HepG2 (cell line): Measurements from ENCODE around the gene ARHGAP21. TPM values are rescaled to one million over a fixed set of nuclear protein-coding genes. Genes with fewer than 3 reads are reported as not detected.

Source experiments
- ATAC-seq: fragments of 200-7000 bp; cut with Tn5 transposase; 3 replicates; pipeline ENCODE4 v1.9.1; 2020; ENCODE audit warnings: mild to moderate bottlenecking, moderate library complexity
- BruUV-seq: library from RNA; stranded (reverse); fragments of 400-500 nt; replicated peaks from 2 replicates; lab custom pipeline; 2021; lab: Mats Ljungman, UMichigan
- CTCF ChIA-PET: fragments of 300-600 bp; formaldehyde crosslinking; extraction: SDS; loops from one replicate; lab custom pipeline; 2021; ENCODE audit warnings: low total read pairs, inconsistent platforms, low intra/inter-chr PET ratio; lab: Yijun Ruan, JAX
- POLR2A ChIA-PET: fragments of 350-600 bp; sonication (Branson Sonifier 250); formaldehyde crosslinking; loops from one replicate; lab custom pipeline; 2020; ENCODE audit warnings: antibody characterized with exemption, inconsistent platforms; lab: Yijun Ruan, JAX
- DNase-seq: peaks from one replicate; pipeline ENCODE4 v3.0.0-alpha.2; 2015; ENCODE audit warnings: low spot score
- FAIRE-seq: peaks from 3 replicates; lab custom pipeline; 2011; peaks lifted over from hg19 to GRCh38; lab: Jason Lieb, UNC
- H2AFZ ChIP-seq: one replicate; pipeline ENCODE4 v1.6.1; 2011; ENCODE audit warnings: low read length, inconsistent platforms
- H3K27ac ChIP-seq: fragments of 300-600 bp; 3 replicates; pipeline ENCODE4 v1.8.0; 2011; ENCODE audit warnings: mixed run types, mild to moderate bottlenecking, mixed read lengths, low read length, inconsistent platforms; ENCODE audit not compliant: insufficient read depth; ENCODE audit errors: extremely low read length
- H3K27me3 ChIP-seq, 2 experiments: fragments of 200-600 bp in 1 of 2; 2 replicates in 1 of 2; 3 replicates in 1 of 2; pipeline versions ENCODE4 v1.6.0 to v1.8.0; 2011; ENCODE audit warnings: low read length in 2 of 2, mild to moderate bottlenecking in 2 of 2, moderate library complexity in 2 of 2, inconsistent platforms in 1 of 2; ENCODE audit not compliant: insufficient read depth in 2 of 2, control insufficient read depth in 1 of 2
- H3K36me3 ChIP-seq, 2 experiments: fragments of 200-600 bp in 1 of 2; replicated peaks in 1 of 2; 2 replicates in 1 of 2; 3 replicates in 1 of 2; pipeline versions ENCODE4 v1.5.1 to v1.8.0; 2011; ENCODE audit warnings: low read length in 2 of 2, inconsistent platforms in 1 of 2; ENCODE audit not compliant: insufficient read depth in 2 of 2, control insufficient read depth in 1 of 2
- H3K4me1 ChIP-seq: 2 replicates; pipeline ENCODE4 v1.5.1; 2012; ENCODE audit warnings: low read length, inconsistent platforms; ENCODE audit not compliant: insufficient read depth
- H3K4me2 ChIP-seq: 2 replicates; pipeline ENCODE4 v1.6.0; 2011; ENCODE audit warnings: low read depth, low read length, inconsistent platforms
- H3K4me3 ChIP-seq, 3 experiments: fragments of 200-600 bp in 1 of 3; sonication (generic), shearing (Covaris generic) in 1 of 3; replicated peaks in 1 of 3; 2 replicates each; pipeline ENCODE4 v1.5.1; 2011 to 2016; ENCODE audit warnings: low read length in 3 of 3, inconsistent platforms in 2 of 3, low read depth in 2 of 3, mild to moderate bottlenecking in 2 of 3, control low read depth in 1 of 3, mixed read lengths in 1 of 3; ENCODE audit not compliant: insufficient read depth in 1 of 3
- H3K79me2 ChIP-seq: one replicate; pipeline ENCODE4 v1.6.1; 2011; ENCODE audit warnings: low read length, inconsistent platforms; ENCODE audit not compliant: insufficient read depth
- H3K9ac ChIP-seq: 2 replicates; pipeline ENCODE4 v1.6.0; 2011; ENCODE audit warnings: mild to moderate bottlenecking, low read depth, low read length, inconsistent platforms; ENCODE audit not compliant: insufficient read depth
- H3K9me3 ChIP-seq: 2 replicates; pipeline ENCODE4 v1.5.1; 2012; ENCODE audit warnings: mild to moderate bottlenecking, low read length
- H4K20me1 ChIP-seq: 2 replicates; pipeline ENCODE4 v1.6.0; 2011; ENCODE audit warnings: inconsistent platforms, mild to moderate bottlenecking, low read length, moderate library complexity; ENCODE audit not compliant: insufficient read depth
- HOXA3 ChIP-seq: sonication (generic); formaldehyde crosslinking; IDR thresholded peaks from 2 replicates; pipeline ENCODE4 v1.5.0; 2020; ENCODE audit warnings: missing genetic modification reagents
- NFATC3 ChIP-seq: sonication (generic); formaldehyde crosslinking; IDR thresholded peaks from 2 replicates; pipeline ENCODE4 v1.5.1; 2020; ENCODE audit warnings: mild to moderate bottlenecking, missing genetic modification reagents
- PHB2 ChIP-seq: fragments of 450-650 bp; IDR thresholded peaks from 2 replicates; pipeline ENCODE4 v1.6.1; 2018; ENCODE audit not compliant: partially characterized antibody
- PHF5A ChIP-seq: IDR thresholded peaks from one replicate; pipeline ENCODE4 v1.6.1; 2018; ENCODE audit warnings: low read depth, missing genetic modification reagents; ENCODE audit not compliant: unreplicated experiment
- SPEN ChIP-seq: sonication (generic); formaldehyde crosslinking; IDR thresholded peaks from 2 replicates; pipeline ENCODE4 v1.5.1; 2020; ENCODE audit warnings: low read depth, mild to moderate bottlenecking, missing genetic modification reagents
- SRY ChIP-seq: sonication (generic); formaldehyde crosslinking; IDR thresholded peaks from 2 replicates; pipeline ENCODE4 v1.8.0; 2022; ENCODE audit warnings: mild to moderate bottlenecking, missing genetic modification reagents
- THYN1 ChIP-seq: sonication (generic); formaldehyde crosslinking; IDR thresholded peaks from 2 replicates; pipeline ENCODE4 v1.8.1; 2023; ENCODE audit warnings: low read depth, mild to moderate bottlenecking, moderate library complexity, missing genetic modification reagents, borderline replicate concordance
- ZNF546 ChIP-seq: sonication (generic); formaldehyde crosslinking; conservative IDR thresholded peaks from 2 replicates; pipeline ENCODE4 v1.8.1; 2023; ENCODE audit warnings: mild to moderate bottlenecking, missing genetic modification reagents
- ZNF567 ChIP-seq: sonication (generic); formaldehyde crosslinking; IDR thresholded peaks from 2 replicates; pipeline ENCODE4 v1.8.1; 2023; ENCODE audit warnings: mild to moderate bottlenecking, missing genetic modification reagents, borderline replicate concordance
- ZNF788 ChIP-seq: sonication (generic); formaldehyde crosslinking; IDR thresholded peaks from 2 replicates; pipeline ENCODE4 v1.5.0; 2020; ENCODE audit warnings: mild to moderate bottlenecking, missing genetic modification reagents, borderline replicate concordance
- WGBS: methylation state at CpG from one replicate; pipeline ENCODE4 v1.1.6; 2017; ENCODE audit warnings: low lambda C conversion rate; 5-methylcytosine and 5-hydroxymethylcytosine counted together
- in situ Hi-C: cut with HindIII; loops from 2 replicates; pipeline ENCODE4 v1.10.0; 2017; ENCODE audit warnings: low pct_unique_long_range_greater_than_20kb; ENCODE audit not compliant: extremely low pct_ligation_motif_present
- intact Hi-C: fragments of 100-400 bp; cut with micrococcal nuclease; formaldehyde crosslinking; loops from one replicate; pipeline ENCODE4 v1.10.0; 2022; ENCODE audit not compliant: unreplicated experiment
- polyA plus RNA-seq, 8 experiments: library from polyadenylated mRNA; depleted of rRNA in 3 of 8; stranded (reverse) in 7 of 8; unstranded in 1 of 8; fragments of >200 nt; fragmentation: Illumina TruSeq in 4 of 8; extraction: Trizol in 4 of 8; gene quantifications; 2 replicates each; pipeline versions ENCODE4 v1.2.1 to v1.2.3, GENCODE V29; 2011 to 2016; ENCODE audit warnings: low read depth in 4 of 8, missing spikeins in 1 of 8, mixed read lengths in 1 of 8; ENCODE audit not compliant: insufficient read depth in 1 of 8
- total RNA-seq, 5 experiments: library from RNA; depleted of rRNA; stranded (reverse); fragments of >200 nt; fragmentation: Illumina TruSeq; extraction: Trizol; gene quantifications; 2 replicates each; pipeline ENCODE4 v1.2.3, GENCODE V29; 2016; ENCODE audit warnings: low read depth in 1 of 5
- TF ChIP-seq, protein P1 (sequence below): sonication (generic); formaldehyde crosslinking; IDR thresholded peaks from 2 replicates; pipeline ENCODE4 v1.4.0; 2020; ENCODE audit warnings: missing genetic modification reagents, borderline replicate concordance
- TF ChIP-seq, protein P2 (sequence below): sonication (generic); formaldehyde crosslinking; IDR thresholded peaks from 2 replicates; pipeline ENCODE4 v1.4.0; 2020; ENCODE audit warnings: mild to moderate bottlenecking, missing genetic modification reagents
- TF ChIP-seq, protein P3 (sequence below): sonication (generic); formaldehyde crosslinking; IDR thresholded peaks from 2 replicates; pipeline ENCODE4 v1.5.1; 2020; ENCODE audit warnings: mild to moderate bottlenecking, missing genetic modification reagents, moderate library complexity
- TF ChIP-seq, protein P4 (sequence below): sonication (generic); formaldehyde crosslinking; IDR thresholded peaks from 2 replicates; pipeline ENCODE4 v1.5.1; 2020; ENCODE audit warnings: missing genetic modification reagents, mild to moderate bottlenecking, borderline replicate concordance

ARHGAP21 gene
- total and polyA plus RNA-seq, 2 of the 13 experiments (the other 11 are each of a cell fraction or from before 2014, with no cell fraction given), result 23.9 to 26.6 TPM

DNA sequence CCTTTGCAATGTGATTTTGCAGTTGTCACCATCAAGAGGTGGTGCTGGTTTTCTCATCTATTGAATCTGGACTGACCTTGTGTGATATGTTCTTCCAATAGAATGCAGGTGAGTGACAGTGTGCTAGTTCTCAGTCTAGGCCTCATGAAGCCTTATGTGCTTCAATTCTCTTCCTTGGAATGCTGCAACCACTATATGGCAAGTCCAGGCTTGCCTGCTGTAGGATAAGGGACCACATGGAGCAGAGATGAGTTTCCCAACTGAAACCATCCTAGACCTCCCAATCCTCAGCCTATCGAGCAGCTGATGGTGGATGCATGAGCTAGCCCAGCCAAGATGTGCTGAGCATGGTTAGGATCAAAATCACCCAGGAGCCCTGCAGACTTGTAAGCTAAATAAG lies 32.6 kb upstream of the ARHGAP21 start:
- H3K9me3 ChIP-seq, result no peaks in the 10 kb centered on the region
- DNase-seq (no peak), FAIRE-seq (no peak), ATAC-seq (no peak)
- no peaks in the 10 kb centered on the region for H3K36me3 ChIP-seq
- H3K79me2 ChIP-seq, result no peaks in the 10 kb centered on the region
- intact Hi-C loops, result no loop called here
- ChIA-PET CTCF (no interaction called here), POLR2A (no interaction called here)
- BruUV-seq, result no TSS peak
- H3K4me1 ChIP-seq, result no peaks in the 10 kb centered on the region
- no peak overlapping the region for H3K4me2 ChIP-seq
- no peaks in the 10 kb centered on the region for H4K20me1 ChIP-seq
- H3K27me3 ChIP-seq, result no peaks in the 10 kb centered on the region
- no peak overlapping the region for H3K9ac ChIP-seq
- no peak overlapping the region for H2AFZ ChIP-seq
- no peak overlapping the region for H3K27ac ChIP-seq
- no CpG with 5 or more reads among the region's 1 CpG for WGBS
- H3K4me3 ChIP-seq, result no peak overlapping the region
- in situ Hi-C loops, result no loop called here
- no peak for TF ChIP-seq ZNF546 (CRISPR knock-in tag)
- no peak for TF ChIP-seq PHB2
- TF ChIP-seq HOXA3 (CRISPR knock-in tag), result no peak
- TF ChIP-seq SPEN (CRISPR knock-in tag), result no peak
- no peak for TF ChIP-seq ZNF567 (CRISPR knock-in tag)
- TF ChIP-seq, protein P1, sequence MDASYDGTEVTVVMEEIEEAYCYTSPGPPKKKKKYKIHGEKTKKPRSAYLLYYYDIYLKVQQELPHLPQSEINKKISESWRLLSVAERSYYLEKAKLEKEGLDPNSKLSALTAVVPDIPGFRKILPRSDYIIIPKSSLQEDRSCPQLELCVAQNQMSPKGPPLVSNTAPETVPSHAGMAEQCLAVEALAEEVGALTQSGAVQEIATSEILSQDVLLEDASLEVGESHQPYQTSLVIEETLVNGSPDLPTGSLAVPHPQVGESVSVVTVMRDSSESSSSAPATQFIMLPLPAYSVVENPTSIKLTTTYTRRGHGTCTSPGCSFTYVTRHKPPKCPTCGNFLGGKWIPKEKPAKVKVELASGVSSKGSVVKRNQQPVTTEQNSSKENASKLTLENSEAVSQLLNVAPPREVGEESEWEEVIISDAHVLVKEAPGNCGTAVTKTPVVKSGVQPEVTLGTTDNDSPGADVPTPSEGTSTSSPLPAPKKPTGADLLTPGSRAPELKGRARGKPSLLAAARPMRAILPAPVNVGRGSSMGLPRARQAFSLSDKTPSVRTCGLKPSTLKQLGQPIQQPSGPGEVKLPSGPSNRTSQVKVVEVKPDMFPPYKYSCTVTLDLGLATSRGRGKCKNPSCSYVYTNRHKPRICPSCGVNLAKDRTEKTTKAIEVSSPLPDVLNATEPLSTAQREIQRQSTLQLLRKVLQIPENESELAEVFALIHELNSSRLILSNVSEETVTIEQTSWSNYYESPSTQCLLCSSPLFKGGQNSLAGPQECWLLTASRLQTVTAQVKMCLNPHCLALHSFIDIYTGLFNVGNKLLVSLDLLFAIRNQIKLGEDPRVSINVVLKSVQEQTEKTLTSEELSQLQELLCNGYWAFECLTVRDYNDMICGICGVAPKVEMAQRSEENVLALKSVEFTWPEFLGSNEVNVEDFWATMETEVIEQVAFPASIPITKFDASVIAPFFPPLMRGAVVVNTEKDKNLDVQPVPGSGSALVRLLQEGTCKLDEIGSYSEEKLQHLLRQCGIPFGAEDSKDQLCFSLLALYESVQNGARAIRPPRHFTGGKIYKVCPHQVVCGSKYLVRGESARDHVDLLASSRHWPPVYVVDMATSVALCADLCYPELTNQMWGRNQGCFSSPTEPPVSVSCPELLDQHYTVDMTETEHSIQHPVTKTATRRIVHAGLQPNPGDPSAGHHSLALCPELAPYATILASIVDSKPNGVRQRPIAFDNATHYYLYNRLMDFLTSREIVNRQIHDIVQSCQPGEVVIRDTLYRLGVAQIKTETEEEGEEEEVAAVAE (CRISPR knock-in tag), result no peak
- TF ChIP-seq ZNF788 (CRISPR knock-in tag), result no peak
- TF ChIP-seq, protein P2, sequence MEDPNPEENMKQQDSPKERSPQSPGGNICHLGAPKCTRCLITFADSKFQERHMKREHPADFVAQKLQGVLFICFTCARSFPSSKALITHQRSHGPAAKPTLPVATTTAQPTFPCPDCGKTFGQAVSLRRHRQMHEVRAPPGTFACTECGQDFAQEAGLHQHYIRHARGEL (CRISPR knock-in tag), result no peak
- no peak for TF ChIP-seq PHF5A (CRISPR knock-in tag)
- no peak for TF ChIP-seq NFATC3 (CRISPR knock-in tag)
- TF ChIP-seq THYN1 (CRISPR knock-in tag), result no peak
- TF ChIP-seq, protein P3, sequence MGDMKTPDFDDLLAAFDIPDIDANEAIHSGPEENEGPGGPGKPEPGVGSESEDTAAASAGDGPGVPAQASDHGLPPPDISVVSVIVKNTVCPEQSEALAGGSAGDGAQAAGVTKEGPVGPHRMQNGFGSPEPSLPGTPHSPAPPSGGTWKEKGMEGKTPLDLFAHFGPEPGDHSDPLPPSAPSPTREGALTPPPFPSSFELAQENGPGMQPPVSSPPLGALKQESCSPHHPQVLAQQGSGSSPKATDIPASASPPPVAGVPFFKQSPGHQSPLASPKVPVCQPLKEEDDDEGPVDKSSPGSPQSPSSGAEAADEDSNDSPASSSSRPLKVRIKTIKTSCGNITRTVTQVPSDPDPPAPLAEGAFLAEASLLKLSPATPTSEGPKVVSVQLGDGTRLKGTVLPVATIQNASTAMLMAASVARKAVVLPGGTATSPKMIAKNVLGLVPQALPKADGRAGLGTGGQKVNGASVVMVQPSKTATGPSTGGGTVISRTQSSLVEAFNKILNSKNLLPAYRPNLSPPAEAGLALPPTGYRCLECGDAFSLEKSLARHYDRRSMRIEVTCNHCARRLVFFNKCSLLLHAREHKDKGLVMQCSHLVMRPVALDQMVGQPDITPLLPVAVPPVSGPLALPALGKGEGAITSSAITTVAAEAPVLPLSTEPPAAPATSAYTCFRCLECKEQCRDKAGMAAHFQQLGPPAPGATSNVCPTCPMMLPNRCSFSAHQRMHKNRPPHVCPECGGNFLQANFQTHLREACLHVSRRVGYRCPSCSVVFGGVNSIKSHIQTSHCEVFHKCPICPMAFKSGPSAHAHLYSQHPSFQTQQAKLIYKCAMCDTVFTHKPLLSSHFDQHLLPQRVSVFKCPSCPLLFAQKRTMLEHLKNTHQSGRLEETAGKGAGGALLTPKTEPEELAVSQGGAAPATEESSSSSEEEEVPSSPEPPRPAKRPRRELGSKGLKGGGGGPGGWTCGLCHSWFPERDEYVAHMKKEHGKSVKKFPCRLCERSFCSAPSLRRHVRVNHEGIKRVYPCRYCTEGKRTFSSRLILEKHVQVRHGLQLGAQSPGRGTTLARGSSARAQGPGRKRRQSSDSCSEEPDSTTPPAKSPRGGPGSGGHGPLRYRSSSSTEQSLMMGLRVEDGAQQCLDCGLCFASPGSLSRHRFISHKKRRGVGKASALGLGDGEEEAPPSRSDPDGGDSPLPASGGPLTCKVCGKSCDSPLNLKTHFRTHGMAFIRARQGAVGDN, result no peak
- TF ChIP-seq SRY (CRISPR knock-in tag), result no peak
- TF ChIP-seq, protein P4, sequence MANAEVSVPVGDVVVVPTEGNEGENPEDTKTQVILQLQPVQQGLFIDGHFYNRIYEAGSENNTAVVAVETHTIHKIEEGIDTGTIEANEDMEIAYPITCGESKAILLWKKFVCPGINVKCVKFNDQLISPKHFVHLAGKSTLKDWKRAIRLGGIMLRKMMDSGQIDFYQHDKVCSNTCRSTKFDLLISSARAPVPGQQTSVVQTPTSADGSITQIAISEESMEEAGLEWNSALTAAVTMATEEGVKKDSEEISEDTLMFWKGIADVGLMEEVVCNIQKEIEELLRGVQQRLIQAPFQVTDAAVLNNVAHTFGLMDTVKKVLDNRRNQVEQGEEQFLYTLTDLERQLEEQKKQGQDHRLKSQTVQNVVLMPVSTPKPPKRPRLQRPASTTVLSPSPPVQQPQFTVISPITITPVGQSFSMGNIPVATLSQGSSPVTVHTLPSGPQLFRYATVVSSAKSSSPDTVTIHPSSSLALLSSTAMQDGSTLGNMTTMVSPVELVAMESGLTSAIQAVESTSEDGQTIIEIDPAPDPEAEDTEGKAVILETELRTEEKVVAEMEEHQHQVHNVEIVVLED (CRISPR knock-in tag), result no peak
